NCI-H526 (cell line): ENCODE data around the gene PLEKHF1.
"Not testable (repeated sequence)": the region's sequence is repeated elsewhere in the genome, so short reads cannot be mapped to it uniquely, and the experiment has no call there.

Experiments used
- DNase-seq, 2 experiments: peaks; one replicate each; lab custom pipeline; 2025; lab: John Stamatoyannopoulos, UW

The PLEKHF1 gene

DNA sequence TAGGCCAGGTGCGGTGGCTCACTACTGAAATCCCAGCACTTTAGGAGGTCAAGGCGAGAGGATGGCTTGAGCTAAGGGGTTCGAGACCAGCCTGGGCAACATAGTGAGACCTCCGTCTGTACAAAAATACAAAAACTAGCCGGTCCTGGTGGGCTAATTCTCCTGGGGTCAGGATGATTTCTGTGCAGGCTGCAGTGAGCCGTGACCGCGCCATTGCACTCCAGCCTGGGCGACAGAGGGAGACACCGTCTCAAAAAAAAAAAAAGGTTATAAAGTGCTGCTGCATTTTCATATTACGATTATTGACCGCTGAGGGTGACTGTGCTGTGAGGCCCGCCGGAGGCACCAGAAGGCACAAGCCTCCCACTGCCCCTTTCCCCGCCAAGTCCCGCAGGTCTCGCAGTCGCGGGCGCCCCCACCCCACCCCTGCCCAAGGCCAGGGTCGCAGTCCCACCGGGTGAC, 477 bp upstream of the PLEKHF1 start:
- DNase-seq: no peak

DNA sequence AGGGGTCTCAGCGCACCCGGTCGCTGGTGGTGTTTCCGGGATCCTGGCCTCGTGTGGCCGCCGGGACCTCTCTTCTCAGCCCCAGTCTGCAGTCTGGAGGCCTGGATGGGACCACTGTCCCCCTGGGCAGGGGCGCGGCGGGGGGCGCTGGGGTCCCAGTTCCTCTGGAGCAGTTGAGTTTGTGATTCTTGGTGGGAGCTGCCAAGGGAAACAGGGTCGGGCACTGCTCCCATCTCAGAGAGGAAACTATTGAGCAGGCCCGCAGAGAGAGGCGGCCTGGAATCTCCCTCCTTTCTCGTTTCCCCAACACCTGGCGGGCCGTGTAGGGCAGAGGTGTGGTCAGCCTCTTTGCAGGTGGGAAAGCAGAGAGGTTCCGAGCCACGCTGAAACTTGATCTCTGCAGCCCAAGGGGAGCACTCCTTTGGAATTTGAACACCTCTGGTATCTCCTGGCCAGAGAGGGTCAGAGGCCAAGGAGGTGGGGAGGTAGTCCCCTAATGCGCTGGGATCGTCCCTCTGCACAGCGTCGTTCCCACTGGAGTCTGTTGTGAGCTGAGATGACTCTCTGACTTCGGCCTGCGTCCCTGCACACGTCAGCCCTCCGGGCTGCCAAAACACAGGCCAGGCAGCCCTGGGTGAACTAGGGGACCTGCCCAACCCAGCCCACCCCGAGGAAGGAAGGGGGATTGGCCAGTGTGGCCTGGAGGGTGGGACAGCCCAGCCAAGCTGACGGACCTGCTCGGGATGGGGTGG, 741 bp downstream of the PLEKHF1 start:
- DNase-seq: peak; percentile 25 to 43

DNA sequence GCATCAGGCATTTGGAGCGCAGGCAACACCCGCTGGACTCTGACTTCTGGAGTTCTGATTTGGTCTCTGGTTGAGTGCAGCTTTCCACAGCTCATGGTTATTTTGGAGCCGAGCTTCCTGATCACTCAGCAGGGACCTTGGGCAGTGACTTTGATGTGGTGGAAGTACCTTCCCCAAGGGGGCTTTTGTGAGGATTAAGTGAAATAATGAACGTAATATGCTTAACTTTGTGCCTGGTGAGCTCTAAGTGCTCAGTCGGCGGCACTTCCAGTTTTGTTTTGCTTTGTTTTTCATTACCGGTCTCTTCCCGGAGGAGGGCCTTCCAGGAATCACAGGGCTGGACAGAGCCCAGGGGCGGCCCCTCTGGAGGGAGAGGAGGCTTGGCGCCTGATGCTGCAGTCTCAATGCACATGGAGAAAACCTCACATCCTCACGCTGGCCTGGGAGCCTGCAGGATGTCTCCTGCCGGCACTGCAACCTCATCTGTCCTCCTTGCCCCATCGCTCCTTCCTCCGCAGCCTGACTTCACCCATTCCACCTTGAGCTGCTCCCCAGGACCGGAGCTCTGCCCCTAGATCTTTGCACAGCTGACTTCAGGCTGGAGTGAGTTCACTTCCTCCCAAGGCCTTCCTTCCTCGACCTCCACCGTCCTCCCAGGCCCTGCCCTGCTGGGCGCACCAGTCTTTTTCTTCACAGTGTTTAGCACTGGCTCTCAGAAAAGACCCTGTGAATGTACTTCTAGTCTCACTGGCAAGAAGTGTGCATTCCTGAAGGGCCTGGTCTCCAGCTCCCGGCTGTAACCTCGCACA, 1.5 kb downstream of the PLEKHF1 start:
- DNase-seq: no peak

DNA sequence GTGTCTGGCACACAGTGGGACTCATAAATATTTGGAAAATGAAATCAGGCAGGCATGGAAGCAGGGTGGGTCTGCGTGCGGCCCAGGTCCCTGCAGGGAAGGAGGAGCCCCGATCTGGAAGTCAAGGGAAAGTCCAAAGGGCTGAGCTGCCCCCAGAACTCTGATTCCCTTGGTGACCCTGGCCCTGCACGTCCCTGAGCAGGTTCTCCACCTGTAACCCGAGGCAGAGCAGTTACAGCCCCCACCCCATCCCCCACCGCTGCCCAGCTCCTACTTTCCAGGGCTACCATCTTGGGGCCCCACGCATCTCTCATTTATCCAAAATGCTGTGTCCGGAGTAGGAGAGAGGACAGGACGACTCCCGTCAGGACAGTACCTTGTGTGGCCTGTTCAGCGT, 2.1 kb downstream of the PLEKHF1 start:
- DNase-seq: no peak

DNA sequence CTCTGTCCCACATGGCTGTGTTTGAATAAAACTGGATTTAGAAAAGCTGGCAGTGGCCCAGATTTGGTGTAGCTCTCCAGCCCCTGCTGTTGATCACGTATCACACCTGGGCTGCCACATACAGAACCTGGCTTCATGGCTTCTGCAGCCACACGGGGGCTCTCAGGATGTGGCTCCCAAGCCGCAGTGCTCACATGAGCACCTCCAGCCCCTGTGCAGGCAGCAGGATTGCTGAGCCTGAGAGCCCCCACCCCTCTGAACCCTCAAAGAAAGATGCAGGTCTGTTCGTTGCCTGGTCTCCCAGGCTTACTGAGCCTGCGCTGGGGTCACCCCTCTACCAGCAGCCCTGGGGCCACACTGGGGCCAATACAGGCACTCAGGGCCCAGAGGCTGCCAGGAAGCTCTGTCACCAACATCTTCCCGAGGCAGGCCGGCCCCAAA, 2.7 kb downstream of the PLEKHF1 start:
- no peak for DNase-seq

DNA sequence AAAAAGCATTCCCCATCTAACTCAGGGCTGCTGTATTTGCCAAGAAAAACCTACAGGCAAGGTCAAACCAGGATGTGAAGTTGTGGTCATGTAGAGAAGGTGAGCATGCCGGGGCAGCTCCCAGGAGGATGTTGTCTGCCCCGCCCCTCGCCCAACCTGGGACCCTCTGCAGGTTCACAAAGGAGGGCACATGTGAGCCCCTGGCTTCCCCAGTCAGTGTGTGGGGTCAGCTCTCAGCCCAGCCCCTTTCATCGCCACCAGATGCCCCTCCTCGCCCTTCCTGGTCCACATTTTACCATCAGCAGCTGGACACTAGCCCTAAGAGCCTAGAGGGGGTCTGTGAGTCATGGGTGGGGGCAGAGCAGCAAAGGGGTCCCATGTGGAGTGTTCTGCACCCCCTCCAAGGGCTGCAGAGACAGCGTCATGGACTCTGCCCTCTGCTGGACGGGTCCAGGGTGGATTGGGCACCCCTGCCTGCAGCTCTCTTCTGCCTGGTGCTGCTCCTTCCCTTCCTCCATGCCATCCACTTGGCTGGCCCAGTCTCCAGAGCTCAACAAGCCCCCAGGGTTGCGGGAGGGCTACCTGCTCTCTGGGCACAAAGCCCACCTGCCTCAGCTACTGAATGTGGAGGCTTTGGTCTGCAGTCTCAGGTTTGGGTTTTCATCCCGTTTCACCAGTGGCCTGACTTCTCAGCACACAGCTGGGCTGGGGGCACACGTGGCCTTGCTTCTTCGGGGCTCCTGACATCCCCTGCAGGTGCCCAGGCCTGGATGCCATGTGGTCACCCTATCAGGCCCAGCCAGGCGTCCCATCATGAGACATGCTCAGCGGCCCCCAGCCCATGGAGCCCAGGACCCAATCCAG, 3.7 kb downstream of the PLEKHF1 start:
- DNase-seq: no peak

DNA sequence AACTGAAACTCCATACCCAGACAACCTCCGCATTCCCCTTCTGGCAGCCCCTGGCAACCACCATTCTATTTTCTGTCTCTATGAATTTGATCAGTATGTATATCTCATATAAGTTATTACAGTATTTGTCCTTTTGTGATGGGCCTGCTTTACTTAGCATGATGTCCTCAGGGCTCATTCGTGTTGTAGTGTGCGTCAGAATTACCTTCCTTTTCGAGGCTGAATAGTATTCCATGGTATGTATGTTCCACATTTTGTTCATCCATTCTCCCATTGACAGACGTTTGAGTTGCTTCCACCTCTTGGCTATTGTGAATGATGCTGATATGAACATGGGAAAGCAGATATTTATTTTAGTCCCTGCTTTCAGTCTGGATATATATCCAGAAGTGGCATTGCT, 5.0 kb downstream of the PLEKHF1 start:
- DNase-seq: no peak

DNA sequence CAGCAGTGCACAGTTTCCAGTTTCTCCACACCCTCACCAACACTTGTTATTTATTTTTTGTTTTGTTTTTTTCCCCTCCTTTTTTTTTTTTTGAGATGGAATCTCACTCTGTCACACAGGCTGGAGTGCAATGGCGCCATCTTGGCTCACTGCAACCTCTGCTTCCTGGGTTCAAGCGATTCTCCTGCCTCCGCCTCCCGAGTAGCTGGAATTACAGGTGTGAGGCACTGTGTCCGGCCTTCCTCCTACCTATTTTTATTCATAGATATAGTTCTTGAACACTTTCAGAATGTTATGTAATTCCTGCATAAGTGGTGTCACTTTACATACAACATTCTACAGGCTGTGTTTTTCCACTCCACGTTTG, 5.7 kb downstream of the PLEKHF1 start:
- not testable (repeated sequence) for DNase-seq

DNA sequence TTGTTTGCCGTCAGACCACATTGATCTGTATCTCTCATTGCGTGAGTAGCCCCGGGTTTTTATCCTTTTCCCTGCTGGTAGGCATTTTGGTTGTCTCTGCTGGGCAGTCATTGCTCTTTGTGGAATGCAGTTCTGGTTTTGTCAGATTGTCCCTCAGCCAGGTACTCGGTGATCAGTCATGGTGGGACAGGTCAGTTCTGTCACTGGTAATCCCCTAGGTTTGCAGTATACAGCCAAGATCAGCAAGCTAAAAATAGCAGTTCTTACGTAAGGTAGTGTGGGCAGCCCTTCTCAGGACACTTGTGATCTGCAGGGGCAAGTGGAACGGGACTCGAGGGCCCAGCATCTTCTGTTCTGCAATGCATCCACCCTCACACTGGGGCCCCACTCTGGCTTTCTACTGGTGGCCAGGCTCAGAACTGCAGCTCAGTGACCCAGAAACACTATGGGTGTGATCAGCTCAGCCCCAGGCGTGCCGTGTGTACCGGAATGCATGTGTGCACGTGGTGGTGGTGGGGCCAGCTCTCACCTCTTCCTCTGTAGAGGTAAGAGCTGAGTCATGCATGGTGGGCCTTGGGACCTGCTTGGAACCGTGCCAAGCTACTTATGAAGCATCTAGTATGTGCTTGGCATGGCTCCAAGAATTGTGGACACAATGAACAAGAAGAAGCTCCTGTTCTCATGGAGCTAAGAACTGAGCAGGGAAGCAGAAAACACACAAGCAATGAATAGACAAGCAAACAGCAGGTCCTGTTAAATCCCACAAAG, 6.3 kb downstream of the PLEKHF1 start:
- DNase-seq: no peak

DNA sequence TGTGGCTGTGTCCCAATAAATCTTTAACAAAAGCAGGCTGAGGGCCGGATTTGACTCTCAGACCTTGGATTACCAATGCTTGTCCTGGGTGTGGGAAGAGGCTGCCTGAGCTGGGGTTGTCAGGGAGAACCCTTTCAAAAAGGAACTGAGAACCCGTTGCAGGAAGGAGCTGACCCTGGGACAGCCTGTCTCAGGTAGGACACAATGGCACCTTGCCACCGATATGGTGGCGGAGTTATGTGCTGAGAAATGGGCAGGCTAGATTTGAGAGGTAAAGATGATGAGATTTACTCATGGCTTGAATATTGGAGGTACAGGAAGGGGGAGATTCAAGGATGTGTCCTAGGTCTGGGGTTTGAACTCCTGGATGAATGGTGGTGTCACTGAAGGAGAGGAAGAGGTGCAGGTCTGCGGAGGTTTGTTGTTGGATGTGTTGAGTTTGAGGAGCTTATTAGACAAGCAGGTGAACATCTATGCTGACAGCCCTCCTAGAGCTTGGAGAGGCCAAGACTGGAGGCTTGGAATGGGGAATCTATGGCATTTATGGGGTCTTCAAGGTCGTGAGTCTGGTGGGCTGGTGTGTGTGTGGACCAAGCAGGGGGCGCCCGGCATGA, 7.2 kb downstream of the PLEKHF1 start:
- DNase-seq: no peak

DNA sequence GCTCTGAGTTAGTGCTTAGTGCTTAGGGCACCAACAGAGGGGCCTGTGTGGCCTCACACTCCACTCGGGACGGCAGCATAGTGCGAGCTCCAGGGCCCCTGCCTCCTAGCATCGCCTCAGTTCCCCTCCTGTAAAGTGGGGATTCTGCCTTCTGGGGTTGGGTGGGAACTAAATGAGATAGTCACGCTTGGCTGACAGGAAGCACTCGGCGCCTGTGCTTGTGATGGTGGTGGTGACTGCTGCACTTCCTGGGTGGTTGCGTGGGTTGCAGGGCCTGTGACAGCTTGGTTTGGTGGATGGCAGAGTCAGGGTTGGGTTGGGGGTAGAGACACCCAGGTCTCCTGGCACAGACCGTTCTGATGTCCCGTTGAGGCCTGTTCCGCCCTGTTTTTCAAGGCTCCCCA, 7.7 kb downstream of the PLEKHF1 start:
- no peak for DNase-seq

DNA sequence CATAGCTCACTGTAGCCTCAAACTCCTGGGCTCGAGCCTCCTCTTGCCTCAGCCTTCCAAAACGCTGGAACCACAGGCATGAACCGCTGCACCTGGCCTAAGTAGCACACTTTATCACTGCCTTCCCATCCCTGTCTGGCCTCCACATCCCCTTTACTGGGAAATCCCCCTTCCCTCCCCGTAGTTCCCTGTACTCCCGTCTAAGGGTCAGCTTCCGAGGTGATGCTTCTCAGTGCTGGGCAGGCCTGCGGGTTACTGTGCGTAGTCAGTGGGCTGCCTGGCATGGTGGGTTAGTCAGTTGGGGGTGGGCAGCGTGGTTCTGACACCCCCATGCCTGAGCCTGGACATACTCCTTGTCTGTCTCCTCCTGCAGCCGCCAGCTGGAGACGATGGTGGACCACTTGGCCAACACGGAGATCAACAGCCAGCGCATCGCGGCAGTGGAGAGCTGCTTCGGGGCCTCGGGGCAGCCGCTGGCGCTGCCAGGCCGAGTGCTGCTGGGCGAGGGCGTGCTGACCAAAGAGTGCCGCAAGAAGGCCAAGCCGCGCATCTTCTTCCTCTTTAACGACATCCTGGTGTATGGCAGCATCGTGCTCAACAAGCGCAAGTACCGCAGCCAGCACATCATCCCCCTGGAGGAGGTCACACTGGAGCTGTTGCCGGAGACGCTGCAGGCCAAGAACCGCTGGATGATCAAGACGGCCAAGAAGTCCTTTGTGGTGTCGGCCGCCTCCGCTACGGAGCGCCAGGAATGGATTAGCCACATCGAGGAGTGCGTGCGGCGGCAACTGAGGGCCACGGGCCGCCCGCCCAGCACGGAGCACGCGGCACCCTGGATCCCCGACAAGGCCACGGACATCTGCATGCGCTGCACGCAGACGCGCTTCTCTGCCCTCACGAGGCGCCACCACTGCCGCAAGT, 8.4 kb downstream of the PLEKHF1 start:
- no peak for DNase-seq

DNA sequence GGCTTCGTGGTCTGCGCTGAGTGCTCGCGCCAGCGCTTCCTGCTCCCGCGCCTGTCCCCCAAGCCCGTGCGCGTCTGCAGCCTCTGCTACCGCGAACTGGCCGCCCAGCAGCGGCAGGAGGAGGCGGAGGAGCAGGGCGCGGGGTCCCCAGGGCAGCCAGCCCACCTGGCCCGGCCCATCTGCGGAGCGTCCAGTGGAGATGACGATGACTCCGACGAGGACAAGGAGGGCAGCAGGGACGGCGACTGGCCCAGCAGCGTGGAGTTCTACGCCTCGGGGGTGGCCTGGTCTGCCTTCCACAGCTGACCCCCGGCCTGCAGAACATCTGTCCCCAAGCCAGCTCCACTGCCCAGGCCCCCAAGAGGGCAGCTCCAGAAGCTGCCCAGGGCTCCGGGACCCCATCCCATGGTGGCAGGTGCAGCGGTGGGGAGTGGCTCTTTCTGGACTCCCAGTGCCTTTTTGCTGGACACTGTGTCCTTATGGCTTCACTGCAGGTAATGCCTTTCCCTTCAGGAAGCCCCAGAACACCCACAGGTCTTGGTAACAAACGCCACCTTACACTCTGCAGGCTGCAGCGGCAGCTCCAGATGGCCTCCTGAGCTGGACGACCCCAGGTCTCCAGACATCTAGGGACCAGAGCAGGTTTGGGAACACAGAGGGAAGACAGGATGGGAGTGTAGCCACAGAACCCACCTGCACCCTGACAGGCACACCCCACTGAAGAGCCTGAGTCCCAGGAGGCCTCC, 9.3 kb downstream of the PLEKHF1 start:
- DNase-seq: no peak

DNA sequence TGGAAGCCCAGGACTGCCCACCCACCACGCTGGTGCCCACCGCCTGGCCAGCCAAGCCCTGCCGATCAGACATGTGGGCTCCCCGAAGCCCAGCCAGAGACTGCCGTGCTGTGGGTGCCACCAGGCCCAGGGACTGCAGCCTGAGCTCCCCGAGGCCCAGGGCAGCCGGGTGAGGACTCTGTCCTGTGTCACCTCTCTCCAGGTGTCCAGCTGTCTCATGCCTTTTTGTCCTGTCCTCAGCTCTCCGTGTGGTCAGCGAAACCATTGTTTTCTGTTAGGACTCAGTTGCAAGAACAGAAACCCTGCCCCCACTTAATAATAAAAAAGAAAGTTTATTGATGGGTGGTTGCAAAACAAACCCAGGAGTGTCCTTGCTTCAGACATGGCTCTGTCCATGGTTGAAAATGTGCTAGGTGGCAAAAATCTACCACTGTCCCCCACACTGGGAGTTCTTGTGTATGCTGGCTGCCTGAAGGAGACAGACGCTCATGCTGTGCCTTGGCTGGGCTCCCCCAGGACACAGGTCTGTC, 9.9 kb downstream of the PLEKHF1 start:
- DNase-seq: no peak

DNA sequence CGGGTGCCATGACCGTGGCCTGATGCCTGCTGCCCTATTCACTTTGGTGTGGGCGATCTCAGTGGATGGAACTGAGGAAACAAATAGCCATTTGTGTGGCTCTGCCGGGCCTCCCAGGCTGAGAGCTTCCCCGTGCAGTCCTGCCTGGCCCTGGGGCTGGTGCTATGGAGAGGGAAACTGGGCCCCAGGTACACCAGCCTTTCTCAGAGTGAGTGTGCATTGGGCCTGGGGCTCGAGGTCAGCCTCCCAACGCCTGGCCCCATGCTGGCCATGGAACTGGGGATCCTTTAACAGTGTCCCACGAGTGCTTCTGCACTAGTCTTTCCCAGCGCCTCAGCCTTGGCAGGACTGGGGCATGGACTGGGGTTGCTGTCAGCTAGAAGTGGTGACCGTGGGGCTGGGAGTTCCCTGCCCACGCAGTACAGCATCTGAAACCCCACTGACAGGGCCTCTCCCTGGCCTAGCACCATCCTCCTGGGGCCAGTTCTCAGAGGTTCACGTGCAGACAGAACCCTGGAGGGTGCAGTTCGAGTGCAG, 10.5 kb downstream of the PLEKHF1 start:
- DNase-seq: no peak

DNA sequence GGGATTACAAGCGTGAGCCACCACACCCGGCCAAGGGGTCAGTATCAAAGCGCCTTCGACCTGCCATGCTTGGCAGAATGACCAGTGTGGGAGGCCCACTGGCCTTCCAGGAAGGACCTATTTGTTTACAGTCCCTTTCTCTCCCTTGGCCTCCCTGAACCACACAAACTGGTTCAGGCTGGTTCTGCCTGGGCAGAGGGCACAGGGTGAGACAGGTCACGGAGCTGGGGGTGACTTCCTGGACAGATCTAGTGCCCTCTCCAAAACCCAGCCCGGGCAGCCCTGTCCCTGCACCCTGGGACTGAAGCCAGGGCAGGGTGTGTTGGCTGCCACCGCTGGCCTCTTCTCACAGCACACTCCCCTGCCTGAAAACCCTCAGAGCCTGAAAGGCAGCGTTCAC, 11.3 kb downstream of the PLEKHF1 start:
- no peak for DNase-seq

DNA sequence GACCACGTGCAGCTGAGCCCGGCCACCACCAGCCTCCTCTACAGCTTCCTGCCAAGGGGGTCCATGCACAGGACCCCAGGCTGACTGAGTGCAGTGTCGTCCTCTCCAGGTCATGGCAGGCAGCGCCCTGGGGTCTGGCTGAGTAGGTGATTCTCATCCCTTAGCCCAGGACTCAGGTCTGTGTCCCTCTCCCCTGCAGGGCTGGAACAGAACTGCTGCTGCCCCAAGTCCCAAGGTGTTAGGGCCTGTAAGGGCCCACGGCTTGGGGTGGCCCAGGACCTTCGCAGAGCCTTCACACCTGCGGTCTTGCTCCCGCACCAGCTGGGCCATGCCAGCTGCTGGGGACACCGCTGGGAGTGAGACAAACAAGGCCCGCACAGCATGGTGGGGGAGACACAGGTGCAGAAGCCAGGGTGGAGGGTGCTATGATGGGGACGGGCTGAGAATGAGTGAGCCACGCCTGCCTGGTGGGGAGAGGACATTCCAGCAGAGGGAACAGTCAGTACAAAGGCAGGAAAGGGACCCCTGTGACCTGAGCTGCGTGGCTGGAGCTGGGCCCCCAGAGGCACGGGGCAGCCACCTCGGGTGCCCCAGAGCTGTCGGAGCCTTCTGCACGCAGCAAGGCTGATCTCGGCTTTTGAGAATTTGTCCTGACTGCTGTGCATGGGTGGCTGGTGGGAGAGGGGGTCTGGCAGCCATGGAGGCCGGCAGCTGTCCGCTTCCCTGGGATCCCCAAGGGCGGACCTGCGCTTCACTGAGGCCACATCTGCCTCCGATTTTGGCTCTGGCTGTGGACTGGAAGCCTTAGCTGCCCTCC, 11.9 kb downstream of the PLEKHF1 start:
- no peak for DNase-seq
